Erythroblast (primary cell): ENCODE data around the gene KCNA1.

Experiments
- DNase-seq, 2 experiments: peaks; one replicate each; lab custom pipeline; 2025; lab: John Stamatoyannopoulos, UW
- GATA1 ChIP-seq: IDR thresholded peaks from 2 replicates; pipeline ENCODE4 v1.6.1; 2011; ENCODE audit warnings: low read depth, mild to moderate bottlenecking, control low read depth, low read length, moderate library complexity
- POLR2A ChIP-seq: IDR thresholded peaks from 2 replicates; pipeline ENCODE4 v1.6.1; 2011; ENCODE audit warnings: mild to moderate bottlenecking, low read length

Gene KCNA1

GRCh38 chr12:4960030-4960429 lies 50.3 kb downstream of the KCNA1 start:
- DNase-seq = no peak
- no peak for TF ChIP-seq GATA1
- TF ChIP-seq POLR2A = no peak

- DNase-seq = no peak
- TF ChIP-seq GATA1 (no peak), POLR2A (no peak)
Observed at GRCh38 chr12:4960547-4960946, 50.8 kb downstream of the KCNA1 start.

GRCh38 chr12:4961311-4961710 lies 51.6 kb downstream of the KCNA1 start:
- no peak for TF ChIP-seq POLR2A
- TF ChIP-seq GATA1 = no peak
- DNase-seq = no peak

- no peak for DNase-seq
- TF ChIP-seq GATA1 = no peak
Observed at GRCh38 chr12:4962539-4963486, 53.1 kb downstream of the KCNA1 start.
